ENCODE results near the gene DGKD.

DNA sequence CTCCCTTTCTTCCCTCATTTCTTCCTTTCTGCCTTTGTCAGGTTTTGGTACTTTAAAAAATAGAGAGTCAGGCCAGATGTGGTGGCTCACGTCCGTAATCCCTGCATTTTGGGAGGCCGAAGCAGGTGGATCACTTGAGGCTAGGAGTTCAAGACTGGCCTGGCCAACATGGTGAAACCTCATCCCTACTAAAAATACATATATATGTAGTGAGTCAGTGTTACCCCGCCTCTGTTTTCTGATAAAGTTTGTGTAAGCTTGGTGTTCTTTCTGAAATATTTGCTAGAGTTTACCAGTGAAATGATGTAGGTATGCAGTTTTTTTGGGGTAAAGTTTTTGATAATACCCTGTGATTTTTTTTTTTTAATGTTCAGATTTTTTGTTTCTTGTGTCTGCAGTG is 58.8 kb downstream of the DGKD start:
- TF ChIP-seq YY1 (IDR thresholded peaks at IDR 0.05; ENCODE audit: insufficient read depth, insufficient read length) (no peak), SUZ12 (IDR thresholded peaks at IDR 0.05; ENCODE audit: extremely low read depth, insufficient read depth, insufficient read length) (no peak), ZNF274 (IDR thresholded peaks at IDR 0.05; ENCODE audit: low read depth, low read length) (no peak)

Data from NT2/D1 (cell line).